22Rv1 (cell line): ENCODE measurements around the gene GEMIN4.
"Not testable (repeated sequence)": the region's sequence is repeated elsewhere in the genome, so short reads cannot be mapped to it uniquely, and the experiment has no call there.

Source experiments
- H3K27ac ChIP-seq: fragments of 450-650 bp; 2 replicates; pipeline ENCODE4 v1.5.1; 2017
- ZFX ChIP-seq: fragments of 450-650 bp; IDR thresholded peaks from 2 replicates; pipeline ENCODE4 v1.6.1; 2017; ENCODE audit warnings: antibody characterized with exemption, borderline replicate concordance
- TF ChIP-seq, protein P1 (sequence below): fragments of 450-650 bp; IDR thresholded peaks from 2 replicates; pipeline ENCODE4 v1.5.1; 2017; ENCODE audit warnings: mild to moderate bottlenecking

The GEMIN4 gene

GRCh38 chr17:795721-796120 is 43.7 kb upstream of the GEMIN4 start:
- H3K27ac ChIP-seq: no peak overlapping the region
- no peak for TF ChIP-seq ZFX
- TF ChIP-seq, protein P1, sequence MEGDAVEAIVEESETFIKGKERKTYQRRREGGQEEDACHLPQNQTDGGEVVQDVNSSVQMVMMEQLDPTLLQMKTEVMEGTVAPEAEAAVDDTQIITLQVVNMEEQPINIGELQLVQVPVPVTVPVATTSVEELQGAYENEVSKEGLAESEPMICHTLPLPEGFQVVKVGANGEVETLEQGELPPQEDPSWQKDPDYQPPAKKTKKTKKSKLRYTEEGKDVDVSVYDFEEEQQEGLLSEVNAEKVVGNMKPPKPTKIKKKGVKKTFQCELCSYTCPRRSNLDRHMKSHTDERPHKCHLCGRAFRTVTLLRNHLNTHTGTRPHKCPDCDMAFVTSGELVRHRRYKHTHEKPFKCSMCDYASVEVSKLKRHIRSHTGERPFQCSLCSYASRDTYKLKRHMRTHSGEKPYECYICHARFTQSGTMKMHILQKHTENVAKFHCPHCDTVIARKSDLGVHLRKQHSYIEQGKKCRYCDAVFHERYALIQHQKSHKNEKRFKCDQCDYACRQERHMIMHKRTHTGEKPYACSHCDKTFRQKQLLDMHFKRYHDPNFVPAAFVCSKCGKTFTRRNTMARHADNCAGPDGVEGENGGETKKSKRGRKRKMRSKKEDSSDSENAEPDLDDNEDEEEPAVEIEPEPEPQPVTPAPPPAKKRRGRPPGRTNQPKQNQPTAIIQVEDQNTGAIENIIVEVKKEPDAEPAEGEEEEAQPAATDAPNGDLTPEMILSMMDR: no peak

DNA sequence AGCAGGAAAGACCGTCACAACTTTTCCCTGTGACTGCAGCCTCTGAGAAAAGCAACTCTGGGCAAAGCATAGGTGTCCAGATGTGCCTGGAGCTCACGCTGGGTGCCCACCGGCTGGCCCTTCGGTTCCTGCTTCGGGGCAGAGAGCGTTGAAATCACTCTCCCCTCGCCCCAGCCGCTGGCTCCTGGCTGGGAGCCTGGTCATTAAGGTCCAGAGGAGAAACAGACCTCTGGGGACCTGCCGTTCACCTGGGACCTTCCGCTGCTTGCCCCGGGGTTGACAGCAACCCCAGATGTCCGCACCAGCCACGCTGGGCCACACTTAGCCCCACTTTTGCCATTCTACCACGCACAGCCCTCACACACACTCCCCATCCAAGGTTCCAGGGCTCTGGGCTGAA is 43.2 kb upstream of the GEMIN4 start:
- TF ChIP-seq, protein P1: no peak
- TF ChIP-seq ZFX: no peak
- H3K27ac ChIP-seq: no peak overlapping the region

DNA sequence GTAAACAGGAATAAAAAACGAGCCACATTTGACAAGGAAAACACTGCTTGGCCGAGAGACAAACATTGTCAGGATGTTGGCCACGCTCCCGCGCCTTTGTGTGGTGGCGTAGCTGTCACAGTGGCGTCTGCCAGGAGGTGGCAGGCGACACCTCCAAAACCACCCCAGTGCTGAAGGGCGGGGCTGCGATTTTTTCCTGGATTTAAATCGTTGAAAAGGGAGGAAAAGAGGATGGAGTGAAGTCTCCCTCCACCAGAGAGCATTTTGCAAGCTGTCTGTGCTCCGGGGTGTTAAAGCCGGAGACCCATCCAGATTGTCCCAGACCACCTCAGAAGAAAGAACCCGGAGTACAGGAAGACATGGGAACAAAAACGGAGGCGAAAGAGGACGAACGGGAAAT is 42.8 kb upstream of the GEMIN4 start:
- TF ChIP-seq, protein P1: peak; percentile 83
- TF ChIP-seq ZFX: no peak
- no peak overlapping the region for H3K27ac ChIP-seq

GRCh38 chr17:792277-792676 is 40.2 kb upstream of the GEMIN4 start:
- TF ChIP-seq, protein P1: no peak
- no peak for TF ChIP-seq ZFX
- H3K27ac ChIP-seq: no peak overlapping the region

DNA sequence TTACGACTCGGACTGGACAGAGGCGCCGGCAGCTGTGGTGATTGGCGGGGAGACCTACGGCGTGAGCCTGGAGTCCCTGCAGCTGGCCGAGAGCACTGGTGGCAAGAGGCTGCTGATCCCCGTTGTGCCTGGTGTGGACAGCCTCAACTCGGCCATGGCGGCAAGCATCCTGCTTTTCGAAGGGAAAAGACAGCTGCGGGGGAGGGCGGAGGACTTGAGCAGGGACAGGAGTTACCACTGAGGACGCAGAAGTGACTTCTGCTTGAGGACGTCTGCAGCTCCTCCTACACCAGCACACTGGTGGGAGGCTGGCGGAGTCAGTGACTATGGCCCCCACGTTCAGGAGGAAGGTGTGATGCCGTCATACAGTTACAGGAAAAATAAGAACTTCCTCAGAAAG is 39.8 kb upstream of the GEMIN4 start:
- TF ChIP-seq ZFX: no peak
- TF ChIP-seq, protein P1: no peak

DNA sequence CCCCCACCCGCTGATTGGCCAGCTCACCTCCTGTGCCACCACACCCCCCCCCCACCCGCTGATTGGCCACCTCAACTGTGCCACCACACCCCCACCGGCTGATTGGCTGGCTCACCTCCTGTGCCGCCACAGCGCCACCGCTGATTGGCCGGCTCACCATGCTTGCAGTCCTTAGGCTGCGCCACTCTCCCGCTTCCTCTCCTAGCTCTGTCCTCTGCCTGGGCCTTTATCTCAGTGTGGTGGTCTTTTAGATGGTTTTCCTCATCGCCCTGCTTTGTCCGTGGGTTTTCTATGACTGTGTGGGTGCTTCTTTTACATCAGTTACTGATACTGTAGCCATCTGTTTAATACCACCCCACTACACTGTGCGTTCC is 38.8 kb upstream of the GEMIN4 start:
- not testable (repeated sequence) for H3K27ac ChIP-seq

More for the DNA sequence above, 39.8 kb upstream of the GEMIN4 start:
- no peak overlapping the region for H3K27ac ChIP-seq

GRCh38 chr17:789931-790873 is 38.1 kb upstream of the GEMIN4 start:
- H3K27ac ChIP-seq: not testable (repeated sequence)

DNA sequence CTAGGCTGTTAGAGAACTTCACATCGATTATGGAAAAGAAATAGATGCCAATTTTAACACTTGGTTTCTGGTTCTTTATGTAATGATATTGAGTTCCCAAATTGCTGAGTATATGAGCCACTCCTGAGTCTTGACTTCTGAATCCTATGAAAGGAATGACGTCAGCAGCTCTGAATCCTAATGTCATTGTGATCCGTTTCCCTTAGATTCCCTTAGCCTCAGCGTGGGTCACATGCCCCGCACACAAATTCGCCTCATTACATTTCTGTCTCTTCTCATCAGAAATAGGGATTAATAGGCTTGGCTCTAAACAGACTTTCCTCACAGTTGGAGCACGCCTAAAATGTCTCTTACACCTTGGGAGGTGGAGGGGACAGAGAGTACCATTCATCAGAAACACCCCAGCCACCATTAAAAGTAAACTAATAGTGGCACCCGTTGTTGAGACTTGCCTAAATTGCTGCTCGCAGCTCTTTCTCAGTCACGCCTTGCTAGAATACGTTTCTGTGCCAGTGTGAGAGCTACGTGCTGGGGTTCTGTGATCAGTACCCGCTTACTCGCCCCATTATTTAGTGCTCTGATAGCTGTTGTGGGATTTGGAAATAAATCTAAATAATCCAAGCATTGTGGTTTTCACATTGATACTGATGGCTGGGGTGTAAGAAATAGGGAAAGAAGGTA is 37.2 kb upstream of the GEMIN4 start:
- TF ChIP-seq, protein P1: no peak
- TF ChIP-seq ZFX: no peak
- no peak overlapping the region for H3K27ac ChIP-seq
